Gastroesophageal sphincter (tissue), 3 donors: ENCODE measurements around the gene CPT1B.
A peak's percentile ranks its signal among the peaks of the same experiment; 100 is the strongest.

Experiments used
- EP300 ChIP-seq: sonication (generic); formaldehyde crosslinking; IDR thresholded peaks from one replicate; pipeline ENCODE4 v1.6.1; 2017; ENCODE audit warnings: antibody characterized with exemption, mild to moderate bottlenecking
- POLR2A ChIP-seq, 2 donors: fragments of 450-650 bp; IDR thresholded peaks; one replicate each; pipeline ENCODE4 v1.6.1; 2017; ENCODE audit warnings: antibody characterized with exemption in 2 of 2, mild to moderate bottlenecking in 2 of 2, moderate library complexity in 1 of 2
- POLR2AphosphoS5 ChIP-seq: sonication (generic); formaldehyde crosslinking; IDR thresholded peaks from one replicate; pipeline ENCODE4 v1.6.1; 2017; ENCODE audit warnings: antibody characterized with exemption
- TF ChIP-seq, protein P1 (sequence below), 4 experiments: fragments of 200-600 bp in 2 of 4; fragments of 450-650 bp in 2 of 4; sonication (generic) in 1 of 4; IDR thresholded peaks; one replicate each; pipeline ENCODE4 v1.5.1; 2017 to 2019; ENCODE audit warnings: antibody characterized with exemption in 4 of 4, mild to moderate bottlenecking in 2 of 4, moderate library complexity in 2 of 4

DNA sequence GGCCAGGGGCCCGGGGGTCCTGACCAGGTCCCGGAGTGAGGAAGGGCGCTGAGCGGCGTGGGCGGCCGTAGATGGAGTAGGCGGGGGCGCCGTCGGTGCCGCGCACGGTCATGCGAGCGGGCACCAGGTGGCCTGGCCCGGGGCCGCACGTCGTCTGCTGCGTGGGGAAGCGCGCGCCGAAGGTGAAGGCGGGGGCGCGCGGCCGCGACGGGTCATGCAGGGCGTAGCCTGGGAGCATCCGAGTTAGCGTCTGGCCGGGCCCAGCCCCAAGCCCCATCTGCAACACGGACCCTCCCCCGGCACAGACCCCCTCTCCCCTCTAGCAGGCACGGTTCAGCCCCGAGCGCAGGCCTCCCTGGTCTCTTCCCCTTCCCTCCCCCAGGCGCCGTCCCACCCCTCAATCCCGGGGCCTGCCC lies 46.7 kb downstream of the CPT1B start:
- TF ChIP-seq POLR2AphosphoS5: no peak
- TF ChIP-seq EP300: no peak
- peak in 1 of 2 donors; percentile 9 for TF ChIP-seq POLR2A (IDR thresholded peaks at IDR 0.05)
- TF ChIP-seq, protein P1, sequence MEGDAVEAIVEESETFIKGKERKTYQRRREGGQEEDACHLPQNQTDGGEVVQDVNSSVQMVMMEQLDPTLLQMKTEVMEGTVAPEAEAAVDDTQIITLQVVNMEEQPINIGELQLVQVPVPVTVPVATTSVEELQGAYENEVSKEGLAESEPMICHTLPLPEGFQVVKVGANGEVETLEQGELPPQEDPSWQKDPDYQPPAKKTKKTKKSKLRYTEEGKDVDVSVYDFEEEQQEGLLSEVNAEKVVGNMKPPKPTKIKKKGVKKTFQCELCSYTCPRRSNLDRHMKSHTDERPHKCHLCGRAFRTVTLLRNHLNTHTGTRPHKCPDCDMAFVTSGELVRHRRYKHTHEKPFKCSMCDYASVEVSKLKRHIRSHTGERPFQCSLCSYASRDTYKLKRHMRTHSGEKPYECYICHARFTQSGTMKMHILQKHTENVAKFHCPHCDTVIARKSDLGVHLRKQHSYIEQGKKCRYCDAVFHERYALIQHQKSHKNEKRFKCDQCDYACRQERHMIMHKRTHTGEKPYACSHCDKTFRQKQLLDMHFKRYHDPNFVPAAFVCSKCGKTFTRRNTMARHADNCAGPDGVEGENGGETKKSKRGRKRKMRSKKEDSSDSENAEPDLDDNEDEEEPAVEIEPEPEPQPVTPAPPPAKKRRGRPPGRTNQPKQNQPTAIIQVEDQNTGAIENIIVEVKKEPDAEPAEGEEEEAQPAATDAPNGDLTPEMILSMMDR (IDR thresholded peaks at IDR 0.05): no peak
